SK-N-SH treated with all-trans-retinoic acid at 6 μM for 48 hours (cell line): ENCODE results near the gene PSD2.

Experiments used
- ARNTL ChIP-seq: fragments of 450-650 bp; formaldehyde crosslinking; IDR thresholded peaks from 2 replicates; pipeline ENCODE4 v1.5.0; 2020; ENCODE audit warnings: low read depth, mild to moderate bottlenecking, moderate library complexity, borderline replicate concordance
- CSDC2 ChIP-seq: fragments of 250-450 bp; sonication (Bioruptor Pico); IDR thresholded peaks from 2 replicates; pipeline ENCODE4 v1.5.0; 2020; ENCODE audit warnings: mild to moderate bottlenecking, moderate library complexity
- ESRRG ChIP-seq: fragments of 250-450 bp; sonication (Bioruptor Pico); IDR thresholded peaks from 2 replicates; pipeline ENCODE4 v1.6.1; 2021; ENCODE audit warnings: mild to moderate bottlenecking
- OSR1 ChIP-seq: fragments of 250-450 bp; sonication (Bioruptor Pico); IDR thresholded peaks from 2 replicates; pipeline ENCODE4 v1.8.0; 2022; ENCODE audit warnings: moderate library complexity, mild to moderate bottlenecking, inconsistent platforms
- PATZ1 ChIP-seq: fragments of 250-450 bp; sonication (Bioruptor Pico); IDR thresholded peaks from 2 replicates; pipeline ENCODE4 v1.8.0; 2020; ENCODE audit warnings: mild to moderate bottlenecking, moderate library complexity, borderline replicate concordance
- PPARA ChIP-seq: fragments of 250-450 bp; sonication (Bioruptor Pico); IDR thresholded peaks from 2 replicates; pipeline ENCODE4 v1.5.0; 2020; ENCODE audit warnings: mild to moderate bottlenecking, borderline replicate concordance
- RARB ChIP-seq: fragments of 250-450 bp; sonication (Bioruptor Pico); IDR thresholded peaks from 2 replicates; pipeline ENCODE4 v1.8.0; 2021; ENCODE audit warnings: mild to moderate bottlenecking, moderate library complexity
- SNAI2 ChIP-seq: fragments of 250-450 bp; sonication (Bioruptor Pico); IDR thresholded peaks from 2 replicates; pipeline ENCODE4 v1.5.0; 2020; ENCODE audit warnings: mild to moderate bottlenecking, moderate library complexity
- TSHZ2 ChIP-seq: fragments of 250-450 bp; sonication (Bioruptor Pico); IDR thresholded peaks from 2 replicates; pipeline ENCODE4 v1.5.0; 2020; ENCODE audit warnings: mild to moderate bottlenecking, moderate library complexity
- ZC3H10 ChIP-seq: fragments of 250-450 bp; sonication (Bioruptor Pico); IDR thresholded peaks from 2 replicates; pipeline ENCODE4 v1.5.1; 2021; ENCODE audit warnings: mild to moderate bottlenecking, moderate library complexity
- ZFP3 ChIP-seq: fragments of 250-450 bp; sonication (Bioruptor Pico); IDR thresholded peaks from 2 replicates; pipeline ENCODE4 v1.5.0; 2020; ENCODE audit warnings: mild to moderate bottlenecking, moderate library complexity
- ZFP30 ChIP-seq: fragments of 450-650 bp; formaldehyde crosslinking; IDR thresholded peaks from 2 replicates; pipeline ENCODE4 v1.5.0; 2022; ENCODE audit warnings: mild to moderate bottlenecking, moderate library complexity
- ZNF70 ChIP-seq: fragments of 450-650 bp; formaldehyde crosslinking; IDR thresholded peaks from 2 replicates; pipeline ENCODE4 v1.5.0; 2020; ENCODE audit warnings: mild to moderate bottlenecking, moderate library complexity
- TF ChIP-seq, protein P1 (sequence below): fragments of 250-450 bp; sonication (Bioruptor Pico); IDR thresholded peaks from 2 replicates; pipeline ENCODE4 v1.5.1; 2021; ENCODE audit warnings: mild to moderate bottlenecking, moderate library complexity

DNA sequence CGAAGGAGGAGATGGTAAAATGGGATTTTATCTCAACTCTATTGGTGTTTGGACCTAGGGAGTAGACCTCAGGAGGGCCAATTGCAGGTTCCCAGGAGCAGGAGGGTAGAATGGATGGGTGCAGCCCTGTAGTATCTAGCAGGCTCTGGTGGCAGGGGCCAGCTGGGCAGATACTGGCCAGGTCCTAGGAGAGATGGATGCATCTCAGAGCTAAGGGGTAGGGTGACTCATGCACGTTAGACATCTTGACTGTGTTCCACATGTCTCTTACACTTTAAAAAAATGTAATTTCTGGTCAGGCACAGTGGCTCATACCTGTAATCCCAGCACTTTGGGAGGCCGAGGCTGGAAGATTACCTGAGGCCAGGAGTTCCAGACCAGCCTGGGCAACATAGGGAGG is 22.4 kb downstream of the PSD2 start:
- TF ChIP-seq PATZ1 (CRISPR knock-in tag) (no peak), ZC3H10 (CRISPR knock-in tag) (no peak), ARNTL (CRISPR knock-in tag) (no peak), ESRRG (CRISPR knock-in tag) (no peak), ZFP3 (no peak), RARB (CRISPR knock-in tag) (no peak), ZNF70 (CRISPR knock-in tag) (no peak), PPARA (CRISPR knock-in tag) (no peak), CSDC2 (CRISPR knock-in tag) (no peak), SNAI2 (no peak), ZFP30 (no peak), TSHZ2 (no peak), OSR1 (CRISPR knock-in tag) (no peak)
- TF ChIP-seq, protein P1, sequence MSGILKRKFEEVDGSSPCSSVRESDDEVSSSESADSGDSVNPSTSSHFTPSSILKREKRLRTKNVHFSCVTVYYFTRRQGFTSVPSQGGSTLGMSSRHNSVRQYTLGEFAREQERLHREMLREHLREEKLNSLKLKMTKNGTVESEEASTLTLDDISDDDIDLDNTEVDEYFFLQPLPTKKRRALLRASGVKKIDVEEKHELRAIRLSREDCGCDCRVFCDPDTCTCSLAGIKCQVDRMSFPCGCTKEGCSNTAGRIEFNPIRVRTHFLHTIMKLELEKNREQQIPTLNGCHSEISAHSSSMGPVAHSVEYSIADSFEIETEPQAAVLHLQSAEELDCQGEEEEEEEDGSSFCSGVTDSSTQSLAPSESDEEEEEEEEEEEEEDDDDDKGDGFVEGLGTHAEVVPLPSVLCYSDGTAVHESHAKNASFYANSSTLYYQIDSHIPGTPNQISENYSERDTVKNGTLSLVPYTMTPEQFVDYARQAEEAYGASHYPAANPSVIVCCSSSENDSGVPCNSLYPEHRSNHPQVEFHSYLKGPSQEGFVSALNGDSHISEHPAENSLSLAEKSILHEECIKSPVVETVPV: no peak
